ENCODE measurements around the gene NSFL1C.
A peak's percentile ranks its signal among the peaks of the same experiment; 100 is the strongest.

Gene NSFL1C

GRCh38 chr20:1484438-1485116 lies 17.9 kb upstream of the NSFL1C start:
- no peak for DNase-seq

DNA sequence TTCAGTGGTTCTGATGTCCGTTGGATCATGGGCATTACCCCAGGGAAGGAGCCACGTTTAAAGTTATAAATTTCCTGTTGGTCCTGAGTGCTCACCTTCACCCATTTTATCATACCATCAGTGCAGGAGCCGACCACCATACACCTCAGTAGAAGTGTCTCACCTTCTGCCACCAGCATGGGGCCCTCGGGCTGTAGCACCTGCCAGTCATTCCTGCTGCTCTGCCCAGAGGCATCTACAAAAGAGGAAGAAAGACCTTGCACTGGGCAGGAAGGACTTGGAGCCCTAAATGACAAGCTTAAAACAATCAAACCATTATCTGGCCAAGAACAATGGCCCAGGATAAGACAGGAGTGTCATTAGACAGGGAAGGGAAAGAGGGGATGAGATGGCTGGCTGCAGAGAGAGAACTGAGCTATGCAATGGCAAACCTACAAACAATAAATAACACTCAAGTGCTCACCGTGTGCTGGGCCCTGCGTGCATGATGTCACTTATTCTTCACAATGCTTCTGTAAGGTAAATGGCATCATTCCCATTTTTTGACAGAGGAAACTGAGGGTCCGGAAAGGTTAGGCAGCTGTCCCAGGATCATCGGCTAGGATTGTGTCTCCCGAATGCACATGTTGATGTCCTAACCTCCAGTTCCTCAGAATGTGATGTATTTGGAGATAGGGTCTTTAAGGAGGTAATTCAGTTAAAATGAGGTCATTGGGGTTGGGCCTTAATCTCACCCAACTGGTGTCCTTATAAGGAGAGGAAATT lies 13.4 kb upstream of the NSFL1C start:
- DNase-seq = no peak

DNA sequence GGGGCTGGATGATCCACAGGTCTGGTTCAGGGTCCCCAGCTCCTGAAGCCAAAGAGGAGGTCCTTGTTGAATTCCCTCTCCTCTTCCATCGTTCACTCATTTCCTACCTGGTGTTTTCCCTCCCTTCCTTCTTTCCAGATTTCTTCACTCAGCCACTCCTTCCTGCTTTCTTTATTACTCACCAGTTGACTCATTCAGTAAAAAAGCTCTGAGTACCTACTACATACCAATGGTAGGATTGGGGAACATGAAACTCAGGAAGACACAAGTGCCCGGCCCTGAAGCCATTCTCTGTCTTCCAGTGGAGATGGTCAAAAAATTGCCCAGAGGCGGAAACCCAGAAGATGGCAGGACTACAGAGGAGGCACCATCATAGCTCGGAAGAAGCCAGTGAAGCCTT lies 11.9 kb upstream of the NSFL1C start:
- no peak for DNase-seq

DNA sequence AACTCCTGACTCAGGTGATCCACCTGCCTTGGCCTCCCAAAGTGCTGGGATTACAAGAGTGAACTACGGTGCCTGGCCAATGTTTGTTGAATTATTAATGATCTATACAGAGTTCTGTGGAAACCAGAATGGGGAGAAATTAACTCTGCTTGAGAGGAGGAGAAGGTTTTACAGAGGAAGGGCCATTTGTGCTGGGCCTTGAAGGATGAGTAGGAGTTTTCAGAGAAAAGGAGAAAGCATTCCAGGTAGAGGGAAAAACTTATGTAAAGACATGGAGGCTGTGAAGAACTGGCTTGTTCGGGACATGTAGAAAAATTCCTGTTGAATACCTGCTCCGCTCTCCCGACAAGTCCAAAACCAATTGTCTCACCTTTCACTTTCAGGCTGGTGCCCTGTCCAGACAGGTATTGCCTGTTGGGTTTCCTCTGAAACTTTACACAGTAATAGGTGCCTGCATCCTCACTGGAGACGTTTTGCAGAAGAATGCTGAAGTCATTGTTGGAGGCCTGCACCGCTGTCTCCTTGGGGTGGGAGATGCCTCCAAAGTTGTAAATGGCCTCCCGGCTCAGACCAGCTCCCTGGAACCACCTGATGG lies 11.3 kb upstream of the NSFL1C start:
- DNase-seq = no peak

- DNase-seq = no peak
Measured at GRCh38 chr20:1474817-1475603, 8.4 kb upstream of the NSFL1C start.

DNA sequence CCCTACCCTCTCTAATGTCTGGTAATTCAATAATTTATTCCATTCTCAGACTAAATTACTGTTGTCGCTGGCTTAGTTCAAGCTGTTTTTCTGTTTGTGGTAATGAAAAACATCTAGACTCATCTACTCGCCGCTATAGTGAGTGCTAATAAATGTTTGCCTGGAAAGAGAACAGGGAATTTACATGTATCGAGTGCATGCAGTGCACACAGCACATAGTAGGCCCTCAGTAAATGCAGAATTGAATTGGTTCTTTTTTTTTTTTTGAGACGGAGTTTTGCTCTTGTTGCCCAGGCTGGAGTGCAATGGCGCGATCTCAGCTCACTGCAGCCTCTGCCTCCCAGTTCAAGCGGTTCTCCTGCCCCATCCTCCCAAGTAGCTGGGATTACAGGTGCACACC lies 7.7 kb upstream of the NSFL1C start:
- no peak for DNase-seq

GRCh38 chr20:1473246-1474220 lies 6.9 kb upstream of the NSFL1C start:
- DNase-seq = peak; percentile 25

GRCh38 chr20:1472556-1473245 lies 6.1 kb upstream of the NSFL1C start:
- DNase-seq = no peak

DNA sequence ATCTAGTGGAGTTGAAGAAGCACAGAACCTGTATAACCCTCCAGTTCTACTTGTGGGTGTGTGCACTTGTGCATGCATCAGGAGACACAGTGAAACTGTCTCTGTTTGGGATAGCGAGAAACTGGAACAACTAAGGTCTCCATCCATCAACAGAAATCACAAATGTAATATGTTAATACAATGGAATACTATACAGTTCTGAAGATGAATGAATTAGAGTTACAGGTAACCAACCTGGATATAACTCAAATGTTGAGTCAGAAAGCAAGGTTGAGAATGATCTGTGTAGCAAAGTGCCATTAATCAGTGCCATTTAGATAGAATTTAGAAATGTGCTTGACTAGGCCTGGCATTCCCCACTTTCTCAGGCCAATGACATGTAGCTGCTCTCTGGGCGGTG lies 4.6 kb upstream of the NSFL1C start:
- no peak for DNase-seq

- DNase-seq = peak; percentile 37
Measured at GRCh38 chr20:1469925-1470571, 3.4 kb upstream of the NSFL1C start.

- DNase-seq = no peak
Measured at GRCh38 chr20:1469306-1469905, 2.8 kb upstream of the NSFL1C start.

GRCh38 chr20:1468117-1468624 lies 1.5 kb upstream of the NSFL1C start:
- DNase-seq = no peak

DNA sequence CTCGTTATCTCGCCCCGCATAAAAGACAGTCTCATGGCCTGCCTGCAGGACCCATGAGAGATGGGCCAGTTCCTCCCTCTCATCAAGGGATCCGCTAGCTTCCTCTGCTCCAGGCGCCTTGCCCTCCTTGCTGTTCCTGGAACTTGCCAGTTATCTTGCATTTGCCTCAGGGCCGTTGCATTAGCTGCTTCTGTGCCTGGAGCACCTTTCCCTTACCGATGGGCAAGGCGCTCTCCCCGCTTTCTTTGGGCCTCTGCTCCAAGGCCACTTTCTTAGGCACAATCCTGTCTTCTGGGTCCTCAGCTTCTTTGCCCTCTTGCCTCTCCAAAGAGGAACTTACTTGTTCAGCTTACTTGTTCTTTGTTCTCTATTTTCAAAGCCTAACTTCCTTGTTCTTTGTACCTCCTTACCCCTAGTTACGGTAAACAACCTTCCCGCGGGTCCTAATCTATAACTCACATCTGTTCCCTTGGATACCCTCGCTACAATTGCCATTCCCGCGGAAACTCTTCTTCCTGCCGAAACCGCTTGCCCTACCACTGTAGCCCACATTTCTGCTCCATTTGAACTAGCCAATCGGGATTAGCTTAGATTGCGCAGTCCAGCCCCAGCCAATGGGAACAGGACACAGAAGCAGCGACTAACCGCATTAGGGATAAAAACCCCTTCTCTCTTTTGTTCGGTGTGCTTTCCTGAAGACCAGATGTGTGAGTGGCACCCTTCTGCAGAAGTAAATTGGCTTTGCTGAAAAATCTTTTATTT lies 887 bp upstream of the NSFL1C start:
- DNase-seq = no peak

GRCh38 chr20:1467082-1467354 lies 369 bp upstream of the NSFL1C start:
- DNase-seq = no peak

DNA sequence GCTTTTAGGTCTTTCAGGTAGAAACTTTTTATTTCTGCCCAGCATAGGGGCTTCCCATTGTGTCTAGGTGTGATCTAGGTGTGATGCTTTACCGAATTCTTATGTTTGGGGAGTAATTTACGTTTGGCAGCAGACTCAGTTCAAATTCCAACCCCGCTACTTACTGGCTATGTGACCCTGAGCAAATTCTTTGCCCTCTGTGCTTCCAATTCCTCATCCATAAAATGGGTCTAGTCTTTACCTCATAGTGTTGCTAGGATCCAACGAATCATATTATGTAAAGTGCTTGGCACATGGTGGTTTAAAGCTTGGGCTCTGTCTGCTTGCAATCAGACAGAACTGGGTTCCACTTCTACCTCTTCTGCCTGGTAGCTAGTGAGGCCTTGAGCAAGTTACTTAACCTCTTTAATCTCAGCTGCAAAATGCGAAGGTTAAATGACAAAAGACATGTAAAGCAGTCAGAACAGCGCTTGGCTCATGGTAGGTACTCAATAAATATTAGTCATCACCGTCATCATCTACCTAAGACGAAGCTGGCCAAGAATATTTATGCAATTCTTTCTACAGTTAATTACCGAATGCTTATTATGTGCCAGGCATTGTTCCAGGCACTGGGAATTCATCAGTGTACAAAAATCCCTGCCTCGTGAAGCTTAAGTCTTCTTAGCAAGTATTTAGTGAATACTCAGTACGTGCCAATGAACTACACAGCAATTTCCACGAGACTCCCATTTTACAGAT lies 1.0 kb downstream of the NSFL1C start:
- DNase-seq = no peak

DNA sequence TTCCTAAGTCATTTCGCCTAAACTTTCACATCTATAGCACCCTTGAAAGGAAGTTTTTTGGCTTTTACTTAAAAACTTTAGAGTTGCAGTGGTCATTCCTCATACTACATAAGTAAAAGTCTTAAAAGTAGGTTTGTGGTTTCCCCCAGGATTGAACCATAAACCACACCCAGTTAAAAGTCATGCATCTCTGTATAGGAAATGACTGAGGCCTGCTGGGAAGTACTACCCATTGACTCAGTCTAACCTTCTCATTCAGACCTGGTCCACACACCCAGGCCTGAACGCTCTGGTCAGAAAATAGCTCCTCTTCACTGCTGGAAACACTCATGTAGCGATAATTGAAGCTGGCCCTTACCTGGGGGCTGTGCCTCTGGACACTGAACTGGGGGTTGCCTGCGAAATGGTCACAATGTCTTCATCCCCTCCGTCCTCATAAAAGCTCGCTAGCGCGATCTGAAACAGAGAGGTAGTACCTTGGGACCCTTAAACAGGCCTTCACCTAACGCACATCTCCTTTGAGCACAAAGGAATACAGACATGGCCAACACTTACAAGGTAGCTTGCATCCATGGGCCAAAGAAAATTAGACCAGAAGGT lies 2.6 kb downstream of the NSFL1C start:
- no peak for DNase-seq

DNA sequence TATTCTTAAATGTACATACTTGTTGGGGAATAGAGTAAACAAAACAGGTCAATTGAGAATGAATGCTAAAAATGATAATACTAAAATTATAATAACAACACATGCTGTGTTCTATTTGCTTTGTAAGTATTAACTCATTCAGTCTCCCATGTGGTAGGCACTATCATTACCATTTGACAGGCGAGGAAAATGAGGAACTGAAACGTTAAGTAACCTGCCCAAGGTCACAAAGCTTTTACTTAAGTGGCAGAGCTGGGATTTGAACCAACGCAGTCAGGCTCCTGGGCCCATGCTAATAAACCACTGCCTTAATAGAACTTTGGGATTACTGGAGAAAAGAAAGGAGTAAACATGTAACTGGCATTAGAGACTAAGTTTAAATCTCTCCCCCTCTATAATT lies 3.8 kb downstream of the NSFL1C start:
- no peak for DNase-seq

DNA sequence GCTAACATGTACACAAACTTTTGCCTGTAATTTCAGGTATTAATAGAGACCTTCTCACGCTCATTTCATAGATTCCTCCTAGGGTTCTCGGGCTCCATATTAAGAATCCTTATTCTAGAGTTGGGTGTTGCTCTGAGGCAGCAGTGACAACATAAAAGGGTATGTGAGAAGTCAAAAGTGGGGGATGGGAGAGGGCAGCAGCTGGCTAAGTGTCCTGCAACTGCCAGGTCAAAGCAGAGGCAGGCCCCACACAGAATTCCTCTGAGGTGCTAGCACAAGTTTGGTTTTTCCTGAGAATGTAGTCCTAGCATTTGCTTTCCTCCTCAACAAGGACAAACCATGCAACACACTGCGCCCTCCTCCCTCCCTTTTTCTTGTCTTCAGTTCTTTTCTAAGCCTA lies 4.6 kb downstream of the NSFL1C start:
- DNase-seq = no peak

- no peak for DNase-seq
Measured at GRCh38 chr20:1460275-1460674, 6.4 kb downstream of the NSFL1C start.

All from NCI-H1436 (cell line).